IgD-negative memory B cell (primary cell): ENCODE data around the gene OR1E2. TPM values are rescaled to one million over a fixed set of nuclear protein-coding genes. Genes with fewer than 3 reads are reported as not detected.
"Not testable (repeated sequence)": the region's sequence is repeated elsewhere in the genome, so short reads cannot be mapped to it uniquely, and the experiment has no call there.

ENCODE experiments used
- H3K27ac Mint-ChIP-seq, 3 donors: one replicate each; pipeline ENCODE4 v1.8.0; 2020 to 2022; ENCODE audit warnings: mild to moderate bottlenecking in 3 of 3, mixed read lengths in 3 of 3, moderate library complexity in 1 of 3
- H3K27me3 Mint-ChIP-seq: one replicate; pipeline ENCODE4 v1.8.0; 2021; ENCODE audit warnings: mixed read lengths
- H3K36me3 Mint-ChIP-seq: one replicate; pipeline ENCODE4 v1.8.0; 2020; ENCODE audit warnings: mild to moderate bottlenecking, mixed read lengths
- H3K4me1 Mint-ChIP-seq, 3 donors: one replicate each; pipeline ENCODE4 v1.8.0; 2020 to 2022; ENCODE audit warnings: mixed read lengths in 3 of 3, mild to moderate bottlenecking in 1 of 3
- H3K4me3 Mint-ChIP-seq, 4 donors: one replicate each; pipeline ENCODE4 v1.8.0; 2020 to 2022; ENCODE audit warnings: mild to moderate bottlenecking in 4 of 4, mixed read lengths in 4 of 4, moderate library complexity in 3 of 4
- H3K9me3 Mint-ChIP-seq, 3 donors: one replicate each; pipeline ENCODE4 v1.8.0; 2020 to 2021; ENCODE audit warnings: mixed read lengths in 3 of 3, mild to moderate bottlenecking in 1 of 3
- polyA plus RNA-seq: library from polyadenylated mRNA; unstranded; fragments of 300-500 nt; fragmentation: Illumina TruSeq; gene quantifications from one replicate; pipeline ENCODE4 v1.2.3, GENCODE V29; 2021

The OR1E2 gene
- not detected for polyA plus RNA-seq

GRCh38 chr17:3433741-3434140 is at the start of gene OR1E2:
Gene OR1E2 (minus strand): TSS chr17:3433841. CDS start chr17:3433841, 0 bp downstream.
- H3K36me3 Mint-ChIP-seq = peaks cover 2% of the 10 kb centered on the region
- H3K27ac Mint-ChIP-seq = peak within 1 kb of the TSS in 2 of 3 donors; percentile 12 to 89
- peaks cover 0 to 4% (median 4%) of the 10 kb centered on the region in 3 donors for H3K4me1 Mint-ChIP-seq
- peaks cover 0 to 8% (median 5%) of the 10 kb centered on the region in 3 donors for H3K9me3 Mint-ChIP-seq
- H3K4me3 Mint-ChIP-seq = no peak within 1 kb of the TSS
- H3K27me3 Mint-ChIP-seq = peaks cover 11% of the 10 kb centered on the region

DNA sequence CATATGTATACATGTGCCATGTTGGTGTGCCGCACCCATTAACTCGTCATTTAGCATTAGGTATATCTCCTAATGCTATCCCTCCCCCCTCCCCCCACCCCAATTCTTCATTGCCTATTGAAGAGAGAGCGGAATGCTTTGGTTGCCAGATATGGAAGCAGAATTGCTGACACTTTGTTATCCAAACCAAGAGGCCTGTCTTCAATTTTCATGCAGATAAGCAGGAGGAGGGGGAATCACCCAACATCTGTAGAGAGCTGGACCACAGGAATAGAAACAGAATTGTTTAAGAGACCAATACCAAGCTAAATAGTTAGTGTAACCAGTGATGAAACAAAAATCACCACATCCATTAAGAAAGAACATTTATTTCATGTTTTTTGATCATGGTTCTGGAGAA is 49.2 kb upstream of the OR1E2 start:
- H3K27me3 Mint-ChIP-seq = peaks cover 9% of the 10 kb centered on the region

GRCh38 chr17:3479988-3480387 is 46.3 kb upstream of the OR1E2 start:
- Mint-ChIP-seq H3K4me1 (peaks cover 0 to 8% (median 1%) of the 10 kb centered on the region in 3 donors), H3K4me3 (no peak overlapping the region), H3K9me3 (no peaks in the 10 kb centered on the region), H3K27ac (no peak overlapping the region), H3K36me3 (no peaks in the 10 kb centered on the region), H3K27me3 (peaks cover 2% of the 10 kb centered on the region)

More for the DNA sequence above, 49.2 kb upstream of the OR1E2 start:
- Mint-ChIP-seq H3K36me3 (no peaks in the 10 kb centered on the region), H3K27ac (no peak overlapping the region), H3K9me3 (no peaks in the 10 kb centered on the region), H3K4me1 (no peaks in the 10 kb centered on the region), H3K4me3 (no peak overlapping the region)

- Mint-ChIP-seq H3K4me3 (peak within 1 kb of the TSS in 2 of 4 donors; percentile 39 to 71), H3K27ac (no peak within 1 kb of the TSS), H3K4me1 (peaks cover 0 to 8% (median 1%) of the 10 kb centered on the region in 3 donors), H3K36me3 (no peaks in the 10 kb centered on the region), H3K27me3 (peaks cover 2% of the 10 kb centered on the region), H3K9me3 (no peaks in the 10 kb centered on the region)
These were observed 42.4 kb upstream of the OR1E2 start, which contains the start of gene ASPA for GRCh38 chr17:3475812-3476610. Gene ASPA (plus strand): TSS chr17:3475997. CDS start chr17:3476160, 163 bp downstream.

GRCh38 chr17:3475251-3475685 is 41.6 kb upstream of the OR1E2 start:
- peaks cover 0 to 8% (median 1%) of the 10 kb centered on the region in 3 donors for H3K4me1 Mint-ChIP-seq

GRCh38 chr17:3474212-3474611 is 40.6 kb upstream of the OR1E2 start:
- Mint-ChIP-seq H3K4me1 (peaks cover 0 to 8% (median 1%) of the 10 kb centered on the region in 3 donors), H3K27me3 (no peaks in the 10 kb centered on the region), H3K9me3 (no peaks in the 10 kb centered on the region), H3K27ac (no peak overlapping the region), H3K4me3 (no peak overlapping the region), H3K36me3 (peaks cover 2% of the 10 kb centered on the region)

More at GRCh38 chr17:3475251-3475685, 41.6 kb upstream of the OR1E2 start:
- no peaks in the 10 kb centered on the region for H3K9me3 Mint-ChIP-seq
- H3K27me3 Mint-ChIP-seq = peaks cover 2% of the 10 kb centered on the region
- H3K27ac Mint-ChIP-seq = no peak overlapping the region
- H3K4me3 Mint-ChIP-seq = no peak overlapping the region
- no peaks in the 10 kb centered on the region for H3K36me3 Mint-ChIP-seq

DNA sequence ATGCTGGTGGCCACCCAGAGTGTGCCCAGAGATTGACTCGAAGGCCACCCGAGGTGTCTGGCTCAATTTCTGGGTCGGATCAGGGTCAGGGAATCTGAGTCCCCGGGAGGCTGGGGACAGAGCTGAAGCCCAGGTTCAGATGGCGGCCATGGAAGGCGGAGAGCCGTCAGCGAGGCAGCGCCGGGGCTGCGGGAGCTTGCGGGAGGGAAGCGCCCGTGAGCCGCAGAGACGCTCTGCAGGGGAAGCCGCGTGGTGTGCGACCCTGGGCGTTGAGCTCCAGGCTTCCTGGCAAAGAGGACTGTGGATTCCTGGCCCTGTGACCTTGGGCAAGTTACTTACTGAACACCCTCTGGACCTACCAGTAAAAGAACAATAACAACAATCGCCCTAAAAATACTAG is 38.5 kb upstream of the OR1E2 start:
- peaks cover 2% of the 10 kb centered on the region for H3K36me3 Mint-ChIP-seq
- H3K9me3 Mint-ChIP-seq = no peaks in the 10 kb centered on the region
- peaks cover 2% of the 10 kb centered on the region for H3K27me3 Mint-ChIP-seq
- H3K27ac Mint-ChIP-seq = no peak overlapping the region
- peaks cover 0 to 8% (median 1%) of the 10 kb centered on the region in 3 donors for H3K4me1 Mint-ChIP-seq
- no peak overlapping the region for H3K4me3 Mint-ChIP-seq

- Mint-ChIP-seq H3K27me3 (peaks cover 2% of the 10 kb centered on the region), H3K4me3 (no peak within 1 kb of the TSS), H3K27ac (no peak within 1 kb of the TSS), H3K4me1 (peaks cover 0 to 8% (median 1%) of the 10 kb centered on the region in 3 donors), H3K9me3 (no peaks in the 10 kb centered on the region), H3K36me3 (peaks cover 2% of the 10 kb centered on the region)
These were observed 38.0 kb upstream of the OR1E2 start, which contains the start of gene SPATA22 for GRCh38 chr17:3471599-3471998. Gene SPATA22 (minus strand): TSS chr17:3471819. CDS start chr17:3469325, 2,494 bp downstream.

GRCh38 chr17:3469529-3469928 is 35.9 kb upstream of the OR1E2 start:
- no peak overlapping the region for H3K27ac Mint-ChIP-seq
- no peaks in the 10 kb centered on the region for H3K9me3 Mint-ChIP-seq
- peaks cover 2% of the 10 kb centered on the region for H3K27me3 Mint-ChIP-seq
- H3K4me3 Mint-ChIP-seq = no peak overlapping the region
- H3K36me3 Mint-ChIP-seq = peaks cover 2% of the 10 kb centered on the region
- no peaks in the 10 kb centered on the region for H3K4me1 Mint-ChIP-seq

DNA sequence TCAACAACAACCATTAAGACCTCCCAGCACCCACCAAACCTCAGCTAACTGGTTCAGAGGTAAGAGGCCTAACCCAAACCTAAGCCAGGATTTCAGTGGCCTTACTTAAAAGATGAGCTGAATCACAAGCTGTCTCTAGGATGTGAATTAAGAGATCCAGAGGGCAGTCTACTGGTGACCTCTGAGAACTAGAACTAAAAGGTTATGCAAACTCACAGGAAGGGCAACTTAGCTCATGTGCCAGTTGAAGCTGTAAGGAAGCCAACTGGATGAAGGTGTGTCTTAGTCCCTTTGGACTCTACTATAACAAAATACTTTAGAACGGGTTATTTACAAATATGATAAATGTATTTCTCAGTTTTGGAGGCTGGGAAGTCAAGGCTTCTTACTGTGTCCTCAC is 32.7 kb upstream of the OR1E2 start:
- H3K4me3 Mint-ChIP-seq, H3K36me3 Mint-ChIP-seq, H3K4me1 Mint-ChIP-seq, H3K9me3 Mint-ChIP-seq, H3K27me3 Mint-ChIP-seq, H3K27ac Mint-ChIP-seq: not testable (repeated sequence)

DNA sequence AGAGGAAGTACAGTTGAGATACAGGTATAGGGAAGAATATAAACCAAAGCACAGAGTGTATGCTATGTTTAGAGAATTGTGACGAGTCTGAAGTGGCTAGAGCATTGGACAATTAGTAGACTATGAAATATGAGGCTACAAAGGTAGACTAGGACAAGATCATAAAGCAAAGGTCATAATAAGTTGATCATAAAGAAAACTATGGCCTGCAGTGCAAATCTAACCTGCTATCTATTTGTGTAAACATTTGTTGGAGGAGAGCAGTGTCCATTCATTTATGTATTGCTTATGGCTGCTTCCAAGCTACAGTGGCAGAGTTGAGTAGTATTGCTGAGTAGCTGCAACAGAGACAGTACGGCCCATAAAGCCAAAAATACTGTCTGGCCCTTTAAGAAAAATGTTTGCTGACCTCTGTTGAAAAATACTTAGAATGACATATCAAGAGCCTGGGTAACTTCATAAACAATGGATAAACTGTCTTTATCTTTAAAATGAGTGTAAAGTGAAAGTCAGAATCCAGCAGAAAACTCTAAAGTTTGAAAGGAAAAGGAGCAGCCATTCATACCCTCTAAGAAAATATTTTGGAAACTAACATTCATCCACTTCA is 14.5 kb upstream of the OR1E2 start:
- Mint-ChIP-seq H3K4me3 (no peak overlapping the region), H3K36me3 (peaks cover 4% of the 10 kb centered on the region), H3K27ac (no peak overlapping the region), H3K27me3 (peaks cover 2% of the 10 kb centered on the region), H3K9me3 (no peaks in the 10 kb centered on the region), H3K4me1 (no peaks in the 10 kb centered on the region)

DNA sequence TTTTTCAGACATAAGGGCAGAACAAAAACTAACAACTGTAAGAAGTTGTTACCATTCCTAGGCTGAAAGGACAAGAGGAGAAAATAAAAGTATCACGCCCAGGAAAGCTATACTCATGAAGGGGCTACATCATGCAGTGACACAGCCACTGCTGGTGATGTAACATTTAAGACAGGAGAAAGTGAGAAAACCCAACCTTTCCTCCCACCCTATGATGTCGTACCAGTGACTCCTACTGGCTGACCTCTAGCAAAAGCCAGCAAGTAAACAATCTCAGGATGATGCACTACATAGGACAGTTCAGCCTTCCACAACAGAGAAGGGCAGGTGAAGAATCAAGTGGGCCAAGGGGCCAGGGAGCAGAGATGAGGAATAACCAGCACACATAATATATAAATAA is 14.0 kb upstream of the OR1E2 start:
- Mint-ChIP-seq H3K9me3 (no peaks in the 10 kb centered on the region), H3K4me1 (no peaks in the 10 kb centered on the region)

GRCh38 chr17:3440451-3440850 is 6.8 kb upstream of the OR1E2 start:
- no peaks in the 10 kb centered on the region for H3K36me3 Mint-ChIP-seq
- no peak overlapping the region for H3K4me3 Mint-ChIP-seq
- peaks cover 10% of the 10 kb centered on the region for H3K27me3 Mint-ChIP-seq
- no peaks in the 10 kb centered on the region for H3K9me3 Mint-ChIP-seq
- no peaks in the 10 kb centered on the region for H3K4me1 Mint-ChIP-seq
- no peak overlapping the region for H3K27ac Mint-ChIP-seq

More for the DNA sequence above, 14.0 kb upstream of the OR1E2 start:
- H3K27me3 Mint-ChIP-seq = peaks cover 2% of the 10 kb centered on the region
- no peak overlapping the region for H3K27ac Mint-ChIP-seq
- H3K4me3 Mint-ChIP-seq = no peak overlapping the region
- H3K36me3 Mint-ChIP-seq = peaks cover 4% of the 10 kb centered on the region

DNA sequence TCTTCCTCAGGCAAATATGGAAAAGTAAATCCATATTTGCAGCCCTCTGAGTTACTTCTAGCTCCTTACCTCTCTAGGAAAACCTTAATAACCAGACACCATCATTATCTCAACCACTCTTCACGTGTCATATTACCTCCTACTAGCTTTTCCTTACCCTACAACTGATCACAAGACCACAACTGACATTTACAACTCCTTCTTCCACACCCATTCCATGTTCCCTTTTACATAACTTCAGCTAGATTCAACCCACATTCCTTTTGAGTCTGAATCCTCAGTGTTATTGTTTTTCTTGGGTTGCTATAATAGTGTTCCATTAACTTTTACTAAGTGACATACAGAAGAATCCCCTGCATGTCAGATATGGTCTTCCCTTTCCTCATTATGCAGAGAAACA is 4.7 kb upstream of the OR1E2 start:
- no peaks in the 10 kb centered on the region for H3K9me3 Mint-ChIP-seq
- peaks cover 0 to 2% (median 1%) of the 10 kb centered on the region in 3 donors for H3K4me1 Mint-ChIP-seq
- no peak overlapping the region for H3K4me3 Mint-ChIP-seq
- H3K27ac Mint-ChIP-seq = no peak overlapping the region
- H3K27me3 Mint-ChIP-seq = peaks cover 11% of the 10 kb centered on the region
- H3K36me3 Mint-ChIP-seq = peaks cover 2% of the 10 kb centered on the region

DNA sequence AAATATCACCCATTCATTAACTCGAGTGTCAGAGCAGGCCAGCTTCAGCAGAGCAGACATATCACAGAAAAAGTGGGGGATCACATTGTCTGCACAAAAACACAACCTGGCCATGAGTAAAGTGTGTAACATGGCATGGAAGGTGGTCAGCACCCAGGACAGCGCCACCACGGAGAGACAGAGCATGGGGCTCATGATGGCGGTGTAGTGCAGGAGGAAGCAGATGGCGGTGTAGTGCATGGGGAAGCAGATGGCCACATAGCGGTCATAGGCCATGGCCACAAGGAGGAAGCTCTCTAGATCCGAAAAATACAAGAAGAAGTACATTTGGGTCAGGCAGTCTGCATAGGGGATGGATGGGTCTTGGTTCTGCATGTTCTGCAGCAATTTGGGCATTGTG is 426 bp downstream of the OR1E2 start:
- Mint-ChIP-seq H3K27me3 (peaks cover 11% of the 10 kb centered on the region), H3K27ac (peak overlapping the region in 1 of 3 donors; percentile 89), H3K9me3 (peaks cover 0 to 11% (median 5%) of the 10 kb centered on the region in 3 donors)
- H3K4me3 Mint-ChIP-seq, H3K36me3 Mint-ChIP-seq, H3K4me1 Mint-ChIP-seq: not testable (repeated sequence)
